CD4-positive, alpha-beta T cell treated with Interleukin-21 for 1 hour (primary cell): ENCODE data around the gene SAV1.
"Not testable (repeated sequence)": the region's sequence is repeated elsewhere in the genome, so short reads cannot be mapped to it uniquely, and the experiment has no call there.

Source experiments
- DNase-seq: peaks from one replicate; pipeline ENCODE4 v3.0.0-alpha.2; 2020

The SAV1 gene

DNA sequence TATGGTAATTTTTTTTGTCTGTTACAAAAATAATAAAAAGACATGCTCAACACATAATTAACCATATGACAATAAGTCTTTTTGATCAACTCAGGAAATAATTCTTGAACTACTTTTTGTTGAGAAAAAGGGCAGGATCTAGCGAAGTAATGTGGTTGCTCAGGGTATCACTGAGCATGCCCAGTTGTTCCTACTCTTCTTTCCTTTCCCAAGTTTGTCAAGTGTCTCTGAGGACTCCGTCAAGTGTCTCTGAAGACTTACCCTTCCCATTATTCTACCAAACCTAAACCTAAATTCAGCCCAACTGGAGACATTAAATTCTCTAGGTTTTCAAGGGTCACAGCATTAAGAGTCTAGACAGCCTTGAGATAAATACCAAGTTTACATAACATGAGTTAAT, 3.5 kb downstream of the SAV1 start:
- DNase-seq = not testable (repeated sequence)

DNA sequence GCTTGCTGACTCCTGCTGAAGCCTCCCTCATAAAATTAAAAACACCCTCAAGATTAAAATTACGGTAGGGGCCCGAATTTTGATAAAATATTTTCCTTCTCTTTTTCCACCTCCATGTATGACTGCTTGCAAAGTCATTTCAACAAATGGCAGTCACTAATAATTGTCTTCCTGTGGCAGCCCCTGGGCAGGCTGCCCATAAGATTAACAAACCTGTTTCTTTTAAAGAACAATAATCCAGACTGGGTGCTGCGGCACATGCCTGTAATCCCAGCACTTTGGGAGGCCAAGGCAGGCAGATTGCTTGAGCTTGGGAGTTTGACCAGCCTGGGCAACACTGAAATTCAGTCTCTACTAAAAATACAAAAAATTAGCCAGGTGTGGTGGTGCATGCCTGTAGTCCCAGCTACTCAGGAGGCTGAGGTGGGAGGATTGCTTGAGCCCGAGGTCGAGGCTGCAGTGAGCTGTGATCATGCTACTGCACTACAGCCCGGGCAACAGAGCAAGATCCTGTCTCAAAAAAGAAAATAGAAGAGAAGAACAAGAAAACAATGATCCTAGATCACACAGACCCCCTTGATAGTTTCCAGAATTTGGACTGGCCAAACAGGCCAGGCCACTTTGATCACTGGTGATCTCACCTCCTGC, 8.7 kb downstream of the SAV1 start:
- no peak for DNase-seq

DNA sequence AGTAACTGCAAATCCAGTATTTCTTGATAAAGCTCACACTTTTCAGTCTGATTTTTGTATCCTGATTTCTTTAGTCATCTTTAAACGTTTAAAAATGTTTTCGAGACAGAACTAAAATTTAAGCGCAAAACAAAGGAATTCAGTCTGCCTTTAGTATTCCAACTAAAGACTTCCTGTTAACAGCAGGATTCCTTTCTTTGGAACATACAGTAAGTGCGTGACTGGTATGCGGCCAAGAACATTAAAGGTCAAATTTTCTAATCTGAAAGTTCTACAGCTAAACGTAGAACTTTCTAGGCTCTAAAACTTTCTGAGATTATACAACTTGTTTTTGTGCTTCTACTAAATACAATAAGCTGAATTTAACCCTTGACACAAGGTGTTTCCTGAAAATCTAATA, 9.9 kb downstream of the SAV1 start:
- DNase-seq = no peak

GRCh38 chr14:50657753-50658152, 10.4 kb downstream of the SAV1 start:
- DNase-seq = no peak

DNA sequence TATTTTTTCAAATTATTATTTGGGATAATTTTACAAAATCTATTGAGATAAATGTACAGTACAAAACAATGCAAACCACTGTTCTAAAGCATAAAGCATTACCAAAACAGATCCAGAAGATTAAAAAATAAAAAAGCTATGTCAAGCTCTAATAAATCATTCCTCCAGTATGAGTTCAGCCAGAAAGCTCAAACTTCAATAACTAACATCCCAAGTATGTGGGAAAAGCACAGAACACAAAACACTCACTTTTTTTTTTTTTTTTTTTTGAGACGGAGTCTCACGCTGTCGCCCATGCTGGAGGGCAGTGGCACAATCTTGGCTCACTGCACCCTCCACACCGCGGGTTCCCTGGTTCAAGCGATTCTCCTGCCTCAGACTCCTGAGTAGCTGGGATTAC, 11.3 kb downstream of the SAV1 start:
- no peak for DNase-seq

GRCh38 chr14:50649691-50650090, 18.4 kb downstream of the SAV1 start:
- no peak for DNase-seq

- no peak for DNase-seq
Observed at GRCh38 chr14:50647753-50648152, 20.4 kb downstream of the SAV1 start.

- DNase-seq = no peak
Observed at GRCh38 chr14:50647282-50647681, 20.8 kb downstream of the SAV1 start.

DNA sequence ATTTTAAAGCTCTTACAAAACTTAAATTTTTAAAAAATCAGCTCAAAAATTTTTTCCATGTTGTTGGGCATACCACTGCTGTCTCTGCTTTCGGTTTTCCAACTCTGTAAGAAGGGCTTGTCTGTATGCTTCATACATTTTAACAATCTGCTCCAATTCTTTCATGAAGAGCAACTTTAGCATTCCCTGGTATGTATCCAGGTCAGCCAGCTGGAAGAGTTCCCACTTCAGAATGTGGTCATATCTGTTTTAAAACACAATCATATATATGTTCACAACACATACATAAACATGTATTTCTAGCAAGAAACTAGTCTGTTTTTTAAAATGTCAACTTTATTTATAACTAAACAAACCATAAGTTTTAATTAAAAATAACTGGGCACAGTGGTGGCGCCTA, 33.0 kb downstream of the SAV1 start:
- DNase-seq = no peak

DNA sequence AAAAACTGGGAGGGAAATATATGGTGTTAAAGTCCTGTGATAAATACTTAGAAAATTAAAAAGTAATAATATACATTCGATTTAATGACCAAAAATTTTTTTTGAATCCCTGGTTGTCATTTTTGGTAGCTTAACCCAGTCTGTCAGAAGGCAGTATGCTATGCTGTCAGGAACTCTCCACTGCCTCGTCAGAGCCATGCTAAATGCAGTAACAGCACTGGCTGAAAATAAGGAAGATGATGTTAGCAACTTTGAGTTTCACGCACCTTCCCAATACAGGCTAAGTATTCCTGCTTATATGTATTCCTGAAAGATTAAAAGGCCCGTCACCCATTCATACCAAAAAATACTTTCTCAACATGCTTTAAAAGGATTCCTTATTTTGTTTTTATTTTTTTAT, 34.2 kb downstream of the SAV1 start:
- DNase-seq = no peak

- DNase-seq = no peak
Observed at GRCh38 chr14:50631408-50631821, 36.7 kb downstream of the SAV1 start.

- not testable (repeated sequence) for DNase-seq
Observed at GRCh38 chr14:50624947-50625346, 43.2 kb downstream of the SAV1 start.

GRCh38 chr14:50624447-50624846, 43.7 kb downstream of the SAV1 start:
- no peak for DNase-seq

DNA sequence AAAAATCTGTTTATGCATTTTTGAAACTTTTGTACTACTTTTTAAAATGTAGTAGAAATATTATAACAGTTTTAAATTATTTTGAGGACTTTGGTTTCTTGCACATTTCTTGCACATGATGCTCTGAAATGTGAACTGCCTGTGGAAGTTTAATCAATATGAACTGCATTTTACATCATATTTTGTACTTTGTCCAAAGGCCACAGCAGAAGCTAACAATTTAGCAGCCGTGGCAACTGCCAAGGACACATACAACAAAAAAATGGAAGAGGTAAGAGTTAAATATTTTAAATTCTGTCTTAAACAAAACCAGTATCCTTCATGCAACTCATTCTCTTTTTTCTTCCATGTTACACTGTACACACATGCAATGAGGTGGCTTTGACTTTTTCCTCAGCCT, 45.1 kb downstream of the SAV1 start:
- DNase-seq = no peak

DNA sequence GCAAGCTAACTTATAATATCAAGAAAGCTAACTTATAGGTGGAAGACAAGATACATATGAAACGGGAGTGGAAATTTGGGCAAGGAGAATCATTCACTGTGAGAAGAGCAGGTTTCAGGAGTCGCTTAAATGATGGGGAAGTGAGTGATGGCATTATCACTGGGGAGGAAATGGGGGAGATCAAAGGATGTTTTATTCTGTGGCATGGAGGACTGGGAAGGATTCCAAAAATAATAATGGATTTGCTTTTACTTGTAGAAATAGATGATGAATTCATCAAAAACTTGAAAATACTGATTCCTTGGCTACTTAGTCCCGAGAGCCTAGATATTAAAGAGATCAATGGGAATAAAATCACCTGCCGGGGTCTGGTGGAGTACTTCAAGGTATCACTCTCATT, 47.8 kb downstream of the SAV1 start:
- no peak for DNase-seq

DNA sequence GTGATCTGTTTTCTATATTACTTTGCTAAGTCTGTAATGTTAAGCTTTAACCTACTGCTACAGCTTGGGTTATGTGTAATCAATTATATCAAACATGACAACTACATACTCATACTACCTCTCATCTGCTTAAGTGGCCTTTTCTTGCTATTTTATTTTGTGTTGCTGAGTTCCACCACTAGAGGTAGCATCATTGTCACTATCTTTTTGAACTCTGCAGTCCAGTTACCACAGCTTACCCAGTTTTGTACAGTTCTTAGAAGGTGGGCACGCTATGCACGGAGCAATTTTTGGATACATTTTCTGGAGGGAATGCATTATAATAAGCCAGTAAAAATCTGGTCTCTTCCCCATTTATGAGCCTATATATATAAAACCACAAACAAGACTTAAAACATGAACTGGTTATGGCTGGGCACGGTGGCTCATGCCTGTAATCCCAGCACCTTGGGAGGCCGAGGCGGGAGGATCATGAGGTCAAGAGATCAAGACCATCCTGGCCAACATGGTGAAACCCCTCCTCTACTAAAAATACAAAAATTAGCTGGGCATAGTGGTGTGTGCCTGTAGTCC, 48.5 kb downstream of the SAV1 start:
- peak; percentile 28 for DNase-seq

- no peak for DNase-seq
Observed at GRCh38 chr14:50616275-50616674, 51.8 kb downstream of the SAV1 start.

- no peak for DNase-seq
Observed at GRCh38 chr14:50615552-50615951, 52.6 kb downstream of the SAV1 start.

GRCh38 chr14:50615056-50615455, 53.0 kb downstream of the SAV1 start:
- DNase-seq = no peak

GRCh38 chr14:50612806-50613205, 55.3 kb downstream of the SAV1 start:
- DNase-seq = no peak

DNA sequence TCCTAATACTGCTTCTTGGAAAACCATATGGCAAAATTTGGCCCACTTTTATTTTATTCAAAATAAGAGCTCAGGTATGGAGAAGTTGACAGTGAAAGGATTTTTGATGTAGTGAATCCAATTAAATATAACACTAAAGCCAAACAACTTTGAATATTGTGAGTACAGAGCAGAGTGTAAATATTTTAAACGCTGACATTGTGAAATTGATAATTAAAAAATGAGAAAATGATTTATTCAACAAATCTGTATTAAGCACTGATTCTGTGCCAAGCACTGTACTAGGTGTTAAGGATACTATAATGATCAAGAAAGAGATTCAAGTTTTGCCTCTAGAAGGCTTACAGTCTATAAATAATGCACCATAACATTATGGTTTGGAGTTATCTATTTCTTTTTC, 57.6 kb downstream of the SAV1 start:
- DNase-seq = no peak

- no peak for DNase-seq
Observed at GRCh38 chr14:50608302-50608851, 59.7 kb downstream of the SAV1 start.

GRCh38 chr14:50607761-50608160, 60.3 kb downstream of the SAV1 start:
- no peak for DNase-seq

DNA sequence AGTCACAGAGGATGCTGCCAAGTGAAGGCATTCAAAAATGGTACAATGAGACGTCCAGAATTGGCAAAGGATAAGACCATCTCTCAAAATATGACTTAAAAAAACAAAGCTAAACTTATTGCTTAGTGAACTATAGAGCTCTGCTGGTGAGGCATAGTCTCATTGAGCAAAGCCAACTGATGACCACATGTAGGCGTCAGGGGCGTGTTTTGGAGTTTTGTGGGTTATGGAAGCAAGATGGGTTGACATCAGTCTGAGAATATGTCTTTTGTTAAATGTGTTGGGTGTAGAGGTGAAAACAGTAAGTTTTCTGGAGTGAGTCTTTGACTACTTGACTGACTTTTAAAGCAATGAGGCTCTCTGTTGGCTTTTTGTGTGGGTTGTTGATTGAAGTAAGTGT, 60.9 kb downstream of the SAV1 start:
- DNase-seq = no peak

GRCh38 chr14:50606468-50606867, 61.6 kb downstream of the SAV1 start:
- no peak for DNase-seq
